ENCODE data around the gene RRAGC.

DNA sequence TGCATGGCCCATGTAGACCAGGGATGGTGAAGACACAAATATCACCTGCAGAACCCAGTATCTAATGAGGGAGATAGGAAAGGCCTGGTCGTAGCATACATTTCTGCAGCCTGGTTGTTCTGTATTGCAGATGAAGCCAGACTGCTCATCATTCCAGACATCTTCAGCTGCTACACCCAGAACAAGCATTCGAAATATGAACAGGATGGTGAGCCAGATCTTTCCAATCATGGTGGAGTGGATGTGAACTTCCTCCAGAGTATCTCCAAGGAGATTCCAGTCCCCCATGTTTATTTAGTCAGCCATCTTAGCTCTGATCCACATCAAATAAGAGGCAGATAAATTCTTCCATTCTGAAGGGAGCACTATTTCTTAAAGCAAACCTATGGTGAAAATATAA lies 16.2 kb upstream of the RRAGC start:
- no peak for TF ChIP-seq POLR2AphosphoS5 (IDR thresholded peaks at IDR 0.05; ENCODE audit: low read depth)
- no peak for TF ChIP-seq EZH2 (IDR thresholded peaks at IDR 0.05; ENCODE audit: low read depth, unreplicated experiment)
- TF ChIP-seq, protein P1, sequence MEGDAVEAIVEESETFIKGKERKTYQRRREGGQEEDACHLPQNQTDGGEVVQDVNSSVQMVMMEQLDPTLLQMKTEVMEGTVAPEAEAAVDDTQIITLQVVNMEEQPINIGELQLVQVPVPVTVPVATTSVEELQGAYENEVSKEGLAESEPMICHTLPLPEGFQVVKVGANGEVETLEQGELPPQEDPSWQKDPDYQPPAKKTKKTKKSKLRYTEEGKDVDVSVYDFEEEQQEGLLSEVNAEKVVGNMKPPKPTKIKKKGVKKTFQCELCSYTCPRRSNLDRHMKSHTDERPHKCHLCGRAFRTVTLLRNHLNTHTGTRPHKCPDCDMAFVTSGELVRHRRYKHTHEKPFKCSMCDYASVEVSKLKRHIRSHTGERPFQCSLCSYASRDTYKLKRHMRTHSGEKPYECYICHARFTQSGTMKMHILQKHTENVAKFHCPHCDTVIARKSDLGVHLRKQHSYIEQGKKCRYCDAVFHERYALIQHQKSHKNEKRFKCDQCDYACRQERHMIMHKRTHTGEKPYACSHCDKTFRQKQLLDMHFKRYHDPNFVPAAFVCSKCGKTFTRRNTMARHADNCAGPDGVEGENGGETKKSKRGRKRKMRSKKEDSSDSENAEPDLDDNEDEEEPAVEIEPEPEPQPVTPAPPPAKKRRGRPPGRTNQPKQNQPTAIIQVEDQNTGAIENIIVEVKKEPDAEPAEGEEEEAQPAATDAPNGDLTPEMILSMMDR (conservative IDR thresholded peaks at IDR 0.05; ENCODE audit: low read depth in 2 of 2), result no peak
- TF ChIP-seq ZNF331 (CRISPR knock-in tag; IDR thresholded peaks at IDR 0.05; ENCODE audit: low read depth), result no peak
